ENCODE results near the gene ADAT3.
A peak's percentile ranks its signal among the peaks of the same experiment; 100 is the strongest.

The ADAT3 gene

GRCh38 chr19:1921825-1922224, 16.6 kb downstream of the ADAT3 start:
- peaks cover 16 to 51% of the 10 kb centered on the region in 2 donors for H3K36me3 ChIP-seq (ENCODE audit: control insufficient read depth in 1 of 2, insufficient read depth in 2 of 2, low read length in 2 of 2)
- no peaks in the 10 kb centered on the region for H3K4me1 ChIP-seq (ENCODE audit: control insufficient read depth in 1 of 2, insufficient read depth in 2 of 2, low read length in 2 of 2)
- no peak overlapping the region for H3K9ac ChIP-seq (ENCODE audit: low read depth in 1 of 2, low read length in 2 of 2)
- no peaks in the 10 kb centered on the region for H3K27me3 ChIP-seq (ENCODE audit: control insufficient read depth in 1 of 2, insufficient read depth in 2 of 2, low read length in 2 of 2)
- no peak overlapping the region for H3K4me3 ChIP-seq (ENCODE audit: low read depth in 1 of 2, low read length in 2 of 2)
- H3K27ac ChIP-seq (ENCODE audit: low read depth, low read length), result no peak overlapping the region
- no peaks in the 10 kb centered on the region for H3K9me3 ChIP-seq (ENCODE audit: control insufficient read depth in 1 of 2, low read length in 2 of 2)

GRCh38 chr19:1922803-1923202, 17.6 kb downstream of the ADAT3 start:
- Histone ChIP-seq H3K9ac (ENCODE audit: low read depth in 1 of 2, low read length in 2 of 2) (no peak overlapping the region), H3K4me1 (ENCODE audit: control insufficient read depth in 1 of 2, insufficient read depth in 2 of 2, low read length in 2 of 2) (no peaks in the 10 kb centered on the region), H3K27ac (ENCODE audit: low read depth, low read length) (no peak overlapping the region), H3K27me3 (ENCODE audit: control insufficient read depth in 1 of 2, insufficient read depth in 2 of 2, low read length in 2 of 2) (no peaks in the 10 kb centered on the region), H3K4me3 (ENCODE audit: low read depth in 1 of 2, low read length in 2 of 2) (no peak overlapping the region), H3K36me3 (ENCODE audit: control insufficient read depth in 1 of 2, insufficient read depth in 2 of 2, low read length in 2 of 2) (peaks cover 16 to 49% of the 10 kb centered on the region in 2 donors), H3K9me3 (ENCODE audit: control insufficient read depth in 1 of 2, low read length in 2 of 2) (no peaks in the 10 kb centered on the region)

- peaks cover 11 to 44% of the 10 kb centered on the region in 2 donors for H3K36me3 ChIP-seq (ENCODE audit: control insufficient read depth in 1 of 2, insufficient read depth in 2 of 2, low read length in 2 of 2)
These were observed 18.1 kb downstream of the ADAT3 start for GRCh38 chr19:1923319-1923718.

GRCh38 chr19:1924320-1924961, 19.2 kb downstream of the ADAT3 start:
- Histone ChIP-seq H3K36me3 (ENCODE audit: control insufficient read depth in 1 of 2, insufficient read depth in 2 of 2, low read length in 2 of 2) (peaks cover 10 to 36% of the 10 kb centered on the region in 2 donors), H3K4me3 (ENCODE audit: low read depth in 1 of 2, low read length in 2 of 2) (no peak overlapping the region), H3K9ac (ENCODE audit: low read depth in 1 of 2, low read length in 2 of 2) (no peak overlapping the region), H3K9me3 (ENCODE audit: control insufficient read depth in 1 of 2, low read length in 2 of 2) (no peaks in the 10 kb centered on the region), H3K27ac (ENCODE audit: low read depth, low read length) (no peak overlapping the region), H3K27me3 (ENCODE audit: control insufficient read depth in 1 of 2, insufficient read depth in 2 of 2, low read length in 2 of 2) (no peaks in the 10 kb centered on the region), H3K4me1 (ENCODE audit: control insufficient read depth in 1 of 2, insufficient read depth in 2 of 2, low read length in 2 of 2) (peaks cover 4% of the 10 kb centered on the region in 2 donors)

More at GRCh38 chr19:1923319-1923718, 18.1 kb downstream of the ADAT3 start:
- H3K27ac ChIP-seq (ENCODE audit: low read depth, low read length), result no peak overlapping the region
- no peaks in the 10 kb centered on the region for H3K9me3 ChIP-seq (ENCODE audit: control insufficient read depth in 1 of 2, low read length in 2 of 2)
- H3K4me1 ChIP-seq (ENCODE audit: control insufficient read depth in 1 of 2, insufficient read depth in 2 of 2, low read length in 2 of 2), result no peaks in the 10 kb centered on the region
- no peak overlapping the region for H3K9ac ChIP-seq (ENCODE audit: low read depth in 1 of 2, low read length in 2 of 2)
- no peaks in the 10 kb centered on the region for H3K27me3 ChIP-seq (ENCODE audit: control insufficient read depth in 1 of 2, insufficient read depth in 2 of 2, low read length in 2 of 2)
- no peak overlapping the region for H3K4me3 ChIP-seq (ENCODE audit: low read depth in 1 of 2, low read length in 2 of 2)

DNA sequence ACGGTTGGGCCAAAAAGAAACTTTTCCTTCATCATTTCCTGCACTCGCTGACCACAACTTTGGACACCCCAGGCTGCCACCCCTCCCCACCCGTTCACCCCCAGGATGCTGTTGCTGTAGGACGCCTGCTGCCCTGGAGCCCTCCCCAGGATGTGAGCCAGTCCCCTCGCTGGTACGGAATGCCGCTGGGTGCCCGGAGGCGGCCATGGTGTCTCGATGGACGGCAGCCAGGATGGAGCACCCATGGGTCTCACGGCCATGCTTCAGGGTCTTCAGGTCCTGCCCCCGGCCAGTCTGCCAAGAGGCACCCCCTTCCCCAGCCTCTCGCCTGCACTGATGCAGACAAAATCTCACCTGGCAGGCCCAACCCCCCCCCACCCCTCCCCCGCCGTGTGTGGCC, 20.3 kb downstream of the ADAT3 start:
- peaks cover 4 to 12% of the 10 kb centered on the region in 2 donors for H3K4me1 ChIP-seq (ENCODE audit: control insufficient read depth in 1 of 2, insufficient read depth in 2 of 2, low read length in 2 of 2)
- H3K27me3 ChIP-seq (ENCODE audit: control insufficient read depth in 1 of 2, insufficient read depth in 2 of 2, low read length in 2 of 2), result no peaks in the 10 kb centered on the region
- H3K4me3 ChIP-seq (ENCODE audit: low read depth in 1 of 2, low read length in 2 of 2), result no peak overlapping the region
- H3K9me3 ChIP-seq (ENCODE audit: control insufficient read depth in 1 of 2, low read length in 2 of 2), result no peaks in the 10 kb centered on the region
- H3K9ac ChIP-seq (ENCODE audit: low read depth in 1 of 2, low read length in 2 of 2), result no peak overlapping the region
- H3K36me3 ChIP-seq (ENCODE audit: control insufficient read depth in 1 of 2, insufficient read depth in 2 of 2, low read length in 2 of 2), result peaks cover 10 to 32% of the 10 kb centered on the region in 2 donors
- no peak overlapping the region for H3K27ac ChIP-seq (ENCODE audit: low read depth, low read length)

GRCh38 chr19:1929021-1929742, 24.0 kb downstream of the ADAT3 start:
- Histone ChIP-seq H3K27me3 (ENCODE audit: control insufficient read depth in 1 of 2, insufficient read depth in 2 of 2, low read length in 2 of 2) (no peaks in the 10 kb centered on the region), H3K36me3 (ENCODE audit: control insufficient read depth in 1 of 2, insufficient read depth in 2 of 2, low read length in 2 of 2) (peaks cover 0 to 10% of the 10 kb centered on the region in 2 donors), H3K4me3 (ENCODE audit: low read depth in 1 of 2, low read length in 2 of 2) (peak overlapping the region; percentile 58 to 61), H3K27ac (ENCODE audit: low read depth, low read length) (no peak overlapping the region), H3K9ac (ENCODE audit: low read depth in 1 of 2, low read length in 2 of 2) (peak overlapping the region; percentile 46 to 51), H3K9me3 (ENCODE audit: control insufficient read depth in 1 of 2, low read length in 2 of 2) (no peaks in the 10 kb centered on the region), H3K4me1 (ENCODE audit: control insufficient read depth in 1 of 2, insufficient read depth in 2 of 2, low read length in 2 of 2) (peaks cover 4 to 12% of the 10 kb centered on the region in 2 donors)

DNA sequence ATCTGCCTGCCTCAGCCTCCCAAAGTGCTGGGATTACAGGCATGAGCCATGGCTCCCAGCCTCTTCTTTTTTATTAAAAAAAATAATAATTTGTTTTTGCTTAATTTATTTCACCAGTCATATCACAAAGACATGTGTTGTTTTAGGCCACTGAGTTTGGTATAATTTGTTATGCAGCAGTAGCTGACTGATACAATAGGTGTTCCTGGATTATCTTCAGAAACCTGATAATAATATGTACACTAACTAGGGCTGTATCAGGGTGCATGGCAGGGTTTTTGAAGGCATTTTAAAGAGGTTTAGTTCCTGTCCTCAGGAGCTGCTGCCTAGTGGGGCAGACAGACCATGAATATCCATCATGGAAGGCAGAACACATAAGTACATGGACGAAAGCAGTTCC, 26.2 kb downstream of the ADAT3 start:
- Histone ChIP-seq H3K27me3 (ENCODE audit: control insufficient read depth in 1 of 2, insufficient read depth in 2 of 2, low read length in 2 of 2) (no peaks in the 10 kb centered on the region), H3K4me3 (ENCODE audit: low read depth in 1 of 2, low read length in 2 of 2) (no peak overlapping the region), H3K36me3 (ENCODE audit: control insufficient read depth in 1 of 2, insufficient read depth in 2 of 2, low read length in 2 of 2) (no peaks in the 10 kb centered on the region), H3K9me3 (ENCODE audit: control insufficient read depth in 1 of 2, low read length in 2 of 2) (no peaks in the 10 kb centered on the region), H3K9ac (ENCODE audit: low read depth in 1 of 2, low read length in 2 of 2) (no peak overlapping the region), H3K27ac (ENCODE audit: low read depth, low read length) (no peak overlapping the region), H3K4me1 (ENCODE audit: control insufficient read depth in 1 of 2, insufficient read depth in 2 of 2, low read length in 2 of 2) (peaks cover 4 to 12% of the 10 kb centered on the region in 2 donors)

GRCh38 chr19:1932395-1932794, 27.2 kb downstream of the ADAT3 start:
- H3K9me3 ChIP-seq (ENCODE audit: control insufficient read depth in 1 of 2, low read length in 2 of 2), result no peaks in the 10 kb centered on the region
- no peak overlapping the region for H3K27ac ChIP-seq (ENCODE audit: low read depth, low read length)
- no peaks in the 10 kb centered on the region for H3K36me3 ChIP-seq (ENCODE audit: control insufficient read depth in 1 of 2, insufficient read depth in 2 of 2, low read length in 2 of 2)
- no peak overlapping the region for H3K4me3 ChIP-seq (ENCODE audit: low read depth in 1 of 2, low read length in 2 of 2)
- no peak overlapping the region for H3K9ac ChIP-seq (ENCODE audit: low read depth in 1 of 2, low read length in 2 of 2)
- no peaks in the 10 kb centered on the region for H3K27me3 ChIP-seq (ENCODE audit: control insufficient read depth in 1 of 2, insufficient read depth in 2 of 2, low read length in 2 of 2)
- H3K4me1 ChIP-seq (ENCODE audit: control insufficient read depth in 1 of 2, insufficient read depth in 2 of 2, low read length in 2 of 2), result peaks cover 4 to 12% of the 10 kb centered on the region in 2 donors

DNA sequence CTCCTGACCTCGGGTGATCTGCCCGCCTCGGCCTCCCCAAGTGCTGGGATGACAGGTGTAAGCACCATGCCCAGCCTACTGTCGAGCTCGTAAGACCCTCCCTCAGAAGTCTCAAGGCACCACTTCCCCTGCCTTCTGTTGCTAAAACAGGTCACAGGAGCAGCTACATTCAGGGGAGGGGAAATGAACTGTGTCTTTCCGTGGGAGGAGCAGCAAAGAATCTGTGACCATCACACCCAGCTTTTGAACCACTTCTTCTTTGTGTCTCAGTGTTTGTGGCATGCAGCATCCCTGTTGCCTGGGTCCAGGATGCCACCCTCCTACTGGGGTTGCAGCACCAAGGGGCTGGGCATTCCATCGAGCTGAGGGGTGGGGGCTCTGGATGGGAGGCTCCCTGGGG, 28.0 kb downstream of the ADAT3 start:
- Histone ChIP-seq H3K9ac (ENCODE audit: low read depth in 1 of 2, low read length in 2 of 2) (no peak overlapping the region), H3K27ac (ENCODE audit: low read depth, low read length) (no peak overlapping the region), H3K36me3 (ENCODE audit: control insufficient read depth in 1 of 2, insufficient read depth in 2 of 2, low read length in 2 of 2) (no peaks in the 10 kb centered on the region), H3K4me1 (ENCODE audit: control insufficient read depth in 1 of 2, insufficient read depth in 2 of 2, low read length in 2 of 2) (peaks cover 4 to 12% of the 10 kb centered on the region in 2 donors), H3K4me3 (ENCODE audit: low read depth in 1 of 2, low read length in 2 of 2) (no peak overlapping the region), H3K27me3 (ENCODE audit: control insufficient read depth in 1 of 2, insufficient read depth in 2 of 2, low read length in 2 of 2) (no peaks in the 10 kb centered on the region), H3K9me3 (ENCODE audit: control insufficient read depth in 1 of 2, low read length in 2 of 2) (no peaks in the 10 kb centered on the region)

DNA sequence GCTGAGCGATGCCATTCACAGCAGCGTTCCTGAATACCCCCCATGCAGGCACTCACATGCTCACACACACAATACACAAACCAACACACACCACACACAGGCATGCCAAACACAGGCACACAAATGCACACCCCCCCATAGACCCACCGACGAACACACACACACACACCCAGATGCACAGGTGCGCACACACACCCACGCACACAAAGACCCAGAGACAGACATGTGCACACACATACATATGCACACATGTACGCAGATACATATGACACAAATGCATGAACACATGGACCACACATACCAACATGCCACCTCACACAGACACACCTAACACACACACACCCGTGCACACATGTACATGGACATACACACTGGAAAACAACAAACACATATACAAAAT, 28.7 kb downstream of the ADAT3 start:
- Histone ChIP-seq H3K27me3 (ENCODE audit: control insufficient read depth in 1 of 2, insufficient read depth in 2 of 2, low read length in 2 of 2) (no peaks in the 10 kb centered on the region), H3K36me3 (ENCODE audit: control insufficient read depth in 1 of 2, insufficient read depth in 2 of 2, low read length in 2 of 2) (no peaks in the 10 kb centered on the region), H3K4me1 (ENCODE audit: control insufficient read depth in 1 of 2, insufficient read depth in 2 of 2, low read length in 2 of 2) (peaks cover 2 to 11% of the 10 kb centered on the region in 2 donors), H3K4me3 (ENCODE audit: low read depth in 1 of 2, low read length in 2 of 2) (no peak overlapping the region), H3K27ac (ENCODE audit: low read depth, low read length) (no peak overlapping the region), H3K9me3 (ENCODE audit: control insufficient read depth in 1 of 2, low read length in 2 of 2) (no peaks in the 10 kb centered on the region), H3K9ac (ENCODE audit: low read depth in 1 of 2, low read length in 2 of 2) (no peak overlapping the region)

Data from duodenal mucosa (tissue), 2 donors.